ENCODE data around the gene CD300LB.

DNA sequence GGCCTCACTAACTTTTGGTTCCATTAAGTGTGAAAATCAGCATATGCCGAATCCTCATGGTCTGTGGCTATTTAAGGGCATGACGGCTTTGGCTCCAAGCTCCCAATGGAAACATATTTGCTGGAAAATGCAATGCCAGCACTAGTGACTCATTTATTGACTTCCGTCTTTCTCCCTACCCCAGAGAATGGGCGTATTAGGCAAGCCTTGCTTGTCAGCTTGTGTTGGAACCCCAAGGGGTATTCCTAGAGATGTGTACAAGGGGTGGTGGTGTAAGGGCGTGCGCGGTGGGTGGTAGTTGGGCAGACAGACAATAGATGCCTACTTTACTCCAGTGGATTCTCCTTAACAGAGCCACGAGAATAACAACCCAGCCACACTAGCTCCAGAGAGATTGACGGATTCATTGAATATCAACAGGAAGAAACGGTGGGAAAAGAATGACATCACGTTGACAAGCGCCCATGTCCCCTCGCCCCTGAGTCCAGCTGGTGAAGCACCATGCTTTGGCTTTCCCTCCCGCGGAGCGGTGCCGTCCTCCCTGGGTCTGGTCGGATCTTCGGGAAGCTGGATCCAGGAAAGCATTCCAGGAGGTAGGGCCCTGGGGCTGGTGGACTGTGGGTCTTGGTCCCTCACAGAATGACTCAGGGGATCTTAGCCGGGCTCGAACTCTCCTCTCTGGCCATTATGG lies 10.3 kb downstream of the CD300LB start:
- TF ChIP-seq CTCF (IDR thresholded peaks at IDR 0.05; ENCODE audit: low read depth, low read length, poor library complexity, severe bottlenecking) (no peak), EZH2phosphoT487 (IDR thresholded peaks at IDR 0.05; ENCODE audit: borderline replicate concordance, low read length) (no peak)

Measured in DOHH2 (cell line).